ENCODE data around the gene LHX3. TPM values are rescaled to one million over a fixed set of nuclear protein-coding genes. Genes with fewer than 3 reads are reported as not detected.

LHX3 gene
- total RNA-seq, 2 donors from 2014 or later, result 0.16 TPM; not detected in 1

- H3K27ac ChIP-seq, result no peak overlapping the region
- no peaks in the 10 kb centered on the region for H3K36me3 ChIP-seq
- no peak overlapping the region for H3K4me3 ChIP-seq
- no peak for TF ChIP-seq CTCF (IDR thresholded peaks at IDR 0.05)
- H3K4me1 ChIP-seq, result no peaks in the 10 kb centered on the region
- no peak for DNase-seq (ENCODE audit: low spot score)
- no peaks in the 10 kb centered on the region for H3K9me3 ChIP-seq
- no peaks in the 10 kb centered on the region for H3K27me3 ChIP-seq
Observed at GRCh38 chr9:136185066-136185465, 19.9 kb downstream of the LHX3 start.

GRCh38 chr9:136182850-136183422 is 22.0 kb downstream of the LHX3 start:
- no peaks in the 10 kb centered on the region for H3K27me3 ChIP-seq
- no peak for TF ChIP-seq CTCF (IDR thresholded peaks at IDR 0.05)
- DNase-seq (ENCODE audit: low spot score), result no peak

GRCh38 chr9:136182420-136182787 is 22.5 kb downstream of the LHX3 start:
- no peaks in the 10 kb centered on the region for H3K27me3 ChIP-seq
- H3K36me3 ChIP-seq, result no peaks in the 10 kb centered on the region
- no peaks in the 10 kb centered on the region for H3K9me3 ChIP-seq
- DNase-seq (ENCODE audit: low spot score), result no peak
- TF ChIP-seq CTCF (IDR thresholded peaks at IDR 0.05), result no peak
- H3K27ac ChIP-seq, result no peak overlapping the region
- no peaks in the 10 kb centered on the region for H3K4me1 ChIP-seq
- no peak overlapping the region for H3K4me3 ChIP-seq

More at GRCh38 chr9:136182850-136183422, 22.0 kb downstream of the LHX3 start:
- Histone ChIP-seq H3K27ac (no peak overlapping the region), H3K9me3 (no peaks in the 10 kb centered on the region), H3K4me1 (no peaks in the 10 kb centered on the region), H3K4me3 (no peak overlapping the region), H3K36me3 (no peaks in the 10 kb centered on the region)

GRCh38 chr9:136181784-136182419 is 23.0 kb downstream of the LHX3 start:
- no peaks in the 10 kb centered on the region for H3K9me3 ChIP-seq
- no peak for TF ChIP-seq CTCF (IDR thresholded peaks at IDR 0.05)
- no peak for DNase-seq (ENCODE audit: low spot score)
- no peaks in the 10 kb centered on the region for H3K27me3 ChIP-seq
- no peaks in the 10 kb centered on the region for H3K36me3 ChIP-seq
- H3K4me3 ChIP-seq, result no peak overlapping the region
- H3K4me1 ChIP-seq, result no peaks in the 10 kb centered on the region
- no peak overlapping the region for H3K27ac ChIP-seq

GRCh38 chr9:136180586-136180985 is 24.3 kb downstream of the LHX3 start:
- TF ChIP-seq CTCF (IDR thresholded peaks at IDR 0.05), result no peak
- Histone ChIP-seq H3K27me3 (no peaks in the 10 kb centered on the region), H3K9me3 (no peaks in the 10 kb centered on the region), H3K4me1 (no peaks in the 10 kb centered on the region), H3K36me3 (no peaks in the 10 kb centered on the region), H3K27ac (no peak overlapping the region), H3K4me3 (no peak overlapping the region)
- no peak for DNase-seq (ENCODE audit: low spot score)

- Histone ChIP-seq H3K4me3 (no peak overlapping the region), H3K36me3 (no peaks in the 10 kb centered on the region), H3K4me1 (no peaks in the 10 kb centered on the region), H3K9me3 (no peaks in the 10 kb centered on the region), H3K27me3 (no peaks in the 10 kb centered on the region), H3K27ac (no peak overlapping the region)
- DNase-seq (ENCODE audit: low spot score), result no peak
- no peak for TF ChIP-seq CTCF (IDR thresholded peaks at IDR 0.05)
Observed at GRCh38 chr9:136179761-136180160, 25.2 kb downstream of the LHX3 start.

Data from right atrium auricular region (tissue), 2 donors.